Measurements from ENCODE around the gene ATP9B.
"Not testable (repeated sequence)": the region's sequence is repeated elsewhere in the genome, so short reads cannot be mapped to it uniquely, and the experiment has no call there.

Gene ATP9B

GRCh38 chr18:79368681-79369080 lies 299.5 kb downstream of the ATP9B start:
- H3K4me3 ChIP-seq (ENCODE audit: low read depth, low read length) = no peak overlapping the region
- TF ChIP-seq CTCF (IDR thresholded peaks at IDR 0.05; ENCODE audit: low read depth, low read length) = no peak

- TF ChIP-seq CTCF (IDR thresholded peaks at IDR 0.05; ENCODE audit: low read depth, low read length) = no peak
- H3K4me3 ChIP-seq (ENCODE audit: low read depth, low read length) = no peak overlapping the region
These were observed 302.4 kb downstream of the ATP9B start for GRCh38 chr18:79371561-79372121.

- H3K4me3 ChIP-seq (ENCODE audit: low read depth, low read length) = no peak overlapping the region
- no peak for TF ChIP-seq CTCF (IDR thresholded peaks at IDR 0.05; ENCODE audit: low read depth, low read length)
These were observed 303.3 kb downstream of the ATP9B start for GRCh38 chr18:79372461-79372860.

GRCh38 chr18:79372991-79373390 lies 303.8 kb downstream of the ATP9B start:
- no peak for TF ChIP-seq CTCF (IDR thresholded peaks at IDR 0.05; ENCODE audit: low read depth, low read length)
- H3K4me3 ChIP-seq (ENCODE audit: low read depth, low read length) = no peak overlapping the region

- no peak overlapping the region for H3K4me3 ChIP-seq (ENCODE audit: low read depth, low read length)
- no peak for TF ChIP-seq CTCF (IDR thresholded peaks at IDR 0.05; ENCODE audit: low read depth, low read length)
These were observed 304.5 kb downstream of the ATP9B start for GRCh38 chr18:79373736-79374135.

GRCh38 chr18:79374408-79375171 lies 305.4 kb downstream of the ATP9B start:
- TF ChIP-seq CTCF (IDR thresholded peaks at IDR 0.05; ENCODE audit: low read depth, low read length) = no peak
- H3K4me3 ChIP-seq (ENCODE audit: low read depth, low read length) = no peak overlapping the region

- no peak for TF ChIP-seq CTCF (IDR thresholded peaks at IDR 0.05; ENCODE audit: low read depth, low read length)
- H3K4me3 ChIP-seq (ENCODE audit: low read depth, low read length) = no peak overlapping the region
These were observed 306.4 kb downstream of the ATP9B start for GRCh38 chr18:79375441-79376154.

GRCh38 chr18:79376661-79377060 lies 307.5 kb downstream of the ATP9B start:
- H3K4me3 ChIP-seq (ENCODE audit: low read depth, low read length) = not testable (repeated sequence)

Data from WI38 (cell line).